HG03354 (cell line): Measurements from ENCODE around the gene NEUROG1.
"Not testable (repeated sequence)": the region's sequence is repeated elsewhere in the genome, so short reads cannot be mapped to it uniquely, and the experiment has no call there.

Source experiments
- ATAC-seq: cut with Tn5 transposase; IDR thresholded peaks from one replicate; pipeline ENCODE4 v1.9.1; 2021; ENCODE audit warnings: mild to moderate bottlenecking; ENCODE audit not compliant: unreplicated experiment, poor library complexity, severe bottlenecking

Gene NEUROG1

GRCh38 chr5:135502836-135503520 lies 32.8 kb downstream of the NEUROG1 start:
- ATAC-seq = no peak

DNA sequence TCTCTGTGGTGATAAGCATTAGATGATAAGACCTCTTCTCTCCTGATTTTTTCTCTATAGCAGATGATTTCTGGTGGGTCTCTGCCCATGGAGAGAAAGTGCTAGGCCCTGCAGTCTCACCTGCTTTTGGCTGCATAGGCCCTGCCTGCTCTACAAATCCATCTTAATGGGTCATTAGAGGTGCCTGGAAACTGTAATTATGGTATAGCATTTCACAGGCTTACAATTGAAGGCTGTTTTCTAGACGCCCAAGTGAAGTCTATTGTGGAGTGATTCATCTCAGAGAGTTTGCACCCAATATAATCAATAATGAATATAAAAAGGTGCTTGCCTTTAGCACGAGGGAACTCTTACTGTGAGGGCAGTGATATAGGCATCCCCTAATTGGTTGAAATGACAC lies 33.8 kb downstream of the NEUROG1 start:
- no peak for ATAC-seq

GRCh38 chr5:135498637-135498995 lies 37.1 kb downstream of the NEUROG1 start:
- ATAC-seq = no peak

- ATAC-seq = no peak
Observed at GRCh38 chr5:135497971-135498636, 37.7 kb downstream of the NEUROG1 start.

DNA sequence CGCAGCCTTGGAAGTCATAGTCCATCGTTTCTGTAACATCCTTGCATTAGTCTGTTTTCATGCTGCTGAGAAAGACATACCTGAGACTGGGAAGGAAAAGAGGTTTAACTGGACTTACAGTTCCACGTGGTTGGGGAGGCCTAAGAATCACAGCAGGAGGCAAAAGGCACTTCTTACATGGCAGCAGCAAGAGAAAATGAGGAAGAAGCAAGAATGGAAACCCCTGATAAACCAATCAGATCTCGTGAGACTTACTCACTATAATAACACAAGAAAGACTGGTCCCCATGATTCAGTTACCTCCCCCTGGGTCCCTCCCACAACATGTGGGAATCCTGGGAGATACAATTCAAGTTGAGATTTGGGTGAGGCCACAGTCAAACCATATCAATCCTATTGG lies 40.2 kb downstream of the NEUROG1 start:
- ATAC-seq = not testable (repeated sequence)

DNA sequence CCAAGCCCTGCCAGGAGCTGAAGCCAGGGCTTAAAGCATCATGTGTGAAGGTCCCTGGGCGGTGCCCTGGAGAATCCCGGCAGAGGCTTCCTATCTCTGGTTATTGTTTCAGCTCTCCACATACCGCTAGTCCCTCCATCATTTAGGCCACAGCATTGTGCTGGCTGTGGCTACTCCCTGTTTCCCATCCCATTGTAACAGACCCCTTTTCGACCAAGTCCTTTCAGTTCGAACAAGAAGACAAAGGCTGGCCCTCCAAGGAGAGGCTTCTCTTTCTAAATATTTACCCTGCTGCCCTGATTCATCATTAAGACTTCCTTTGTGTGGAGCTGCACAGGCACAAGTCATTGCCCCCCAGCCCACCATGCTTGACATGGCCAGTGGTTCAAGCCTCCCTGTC lies 41.6 kb downstream of the NEUROG1 start:
- ATAC-seq = no peak

DNA sequence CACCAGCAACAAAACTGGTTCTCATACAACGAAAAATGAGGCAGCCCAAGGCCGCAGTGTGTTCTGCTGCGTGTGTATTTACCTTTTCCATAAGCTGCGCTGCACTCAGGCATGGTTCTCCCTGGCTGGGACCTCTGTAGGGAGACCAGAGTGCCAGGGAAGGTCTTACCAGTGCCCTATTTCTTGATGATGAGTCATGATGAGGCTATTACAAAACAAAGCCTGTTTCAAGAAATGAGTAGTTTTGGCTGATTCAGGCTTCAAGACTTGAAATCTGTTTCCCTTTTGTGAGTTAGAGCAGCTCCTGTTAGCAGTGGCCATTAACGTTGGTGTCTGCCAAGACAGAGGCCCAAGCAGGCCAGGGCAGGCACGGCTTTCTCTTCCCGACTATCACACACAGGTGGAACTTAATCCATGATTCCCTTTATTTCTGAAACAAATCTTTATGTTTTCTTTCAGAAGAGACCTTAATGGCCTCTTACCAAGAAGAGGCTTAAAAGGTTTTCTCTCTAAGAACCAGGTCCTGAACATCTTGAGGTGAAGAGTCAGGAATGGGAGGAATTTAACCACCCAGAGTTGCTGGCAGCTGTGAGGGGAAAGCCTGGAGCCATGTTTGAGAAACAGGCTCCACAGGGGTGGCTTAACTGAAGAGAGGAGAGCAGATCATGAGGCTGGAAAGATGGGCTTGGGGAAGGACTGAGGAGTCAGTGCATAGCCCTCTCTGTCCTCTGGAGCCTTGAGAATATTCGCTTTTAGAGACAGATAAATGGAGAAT lies 42.2 kb downstream of the NEUROG1 start:
- no peak for ATAC-seq

- ATAC-seq = no peak
Observed at GRCh38 chr5:135492319-135492626, 43.5 kb downstream of the NEUROG1 start.

- no peak for ATAC-seq
Observed at GRCh38 chr5:135491552-135492318, 44.0 kb downstream of the NEUROG1 start.

DNA sequence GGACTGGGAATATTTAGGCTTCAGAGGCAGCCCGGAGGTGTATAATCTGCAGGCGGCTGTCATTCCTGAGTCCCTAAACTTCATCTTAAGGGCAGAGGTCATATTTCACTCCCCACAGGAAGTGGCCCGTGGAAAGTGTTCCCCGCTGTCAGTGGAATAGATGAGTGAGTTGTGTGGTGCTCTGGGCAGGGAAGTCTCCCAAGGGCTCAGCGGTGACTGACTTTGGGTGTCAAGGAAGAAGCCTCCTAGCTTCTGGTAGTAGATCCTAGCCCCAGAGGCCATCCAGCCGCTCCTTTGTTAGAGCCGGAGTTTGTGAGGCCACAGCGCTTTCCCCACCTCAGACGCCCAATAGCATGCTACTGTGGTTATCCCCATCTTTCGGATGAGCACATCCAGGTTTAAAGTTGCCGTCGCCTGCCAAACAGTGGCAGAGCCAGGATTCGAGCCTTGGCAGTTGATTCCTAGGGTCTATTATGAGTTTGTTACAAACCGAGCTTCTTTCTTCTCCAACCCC lies 44.7 kb downstream of the NEUROG1 start:
- ATAC-seq = no peak

GRCh38 chr5:135490245-135491037 lies 45.3 kb downstream of the NEUROG1 start:
- ATAC-seq = no peak

- ATAC-seq = no peak
Observed at GRCh38 chr5:135489466-135490244, 46.1 kb downstream of the NEUROG1 start.

DNA sequence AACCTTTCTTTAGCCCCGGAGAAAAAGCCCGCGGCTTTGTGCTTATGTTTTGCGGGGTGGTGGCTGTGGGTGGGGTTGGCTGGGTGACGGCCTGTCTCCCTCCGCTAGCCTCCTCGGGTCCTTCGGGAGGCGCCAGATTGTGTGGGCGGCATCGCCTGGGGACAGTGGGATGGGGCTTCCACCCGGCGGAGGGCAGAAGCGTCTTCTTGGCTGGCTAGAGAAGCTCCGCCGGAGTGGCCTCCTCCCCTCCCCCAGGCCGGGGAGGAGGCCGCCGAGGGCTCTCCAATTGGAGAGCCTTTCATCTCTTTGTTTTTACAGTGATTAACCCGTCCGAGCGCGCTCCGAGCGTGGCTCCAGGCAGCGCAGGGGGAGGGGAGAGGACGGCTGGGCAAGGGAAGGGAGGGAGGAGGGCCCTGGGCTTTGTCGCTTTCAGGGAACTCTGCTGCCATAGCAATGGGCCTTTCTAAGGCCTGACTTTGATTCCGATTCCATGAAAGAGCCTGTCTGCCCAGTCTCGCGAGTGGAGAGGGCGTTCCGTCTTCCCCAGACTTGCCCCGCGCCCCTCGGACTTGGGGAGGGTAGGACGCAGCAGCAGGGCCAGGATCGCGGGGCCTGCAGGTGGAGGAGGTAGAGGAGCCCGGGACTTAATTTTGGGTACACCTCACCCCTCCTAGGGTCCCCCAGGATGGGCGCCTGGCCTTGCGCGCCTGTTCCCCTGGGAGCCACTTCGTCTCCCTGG lies 46.9 kb downstream of the NEUROG1 start:
- no peak for ATAC-seq

DNA sequence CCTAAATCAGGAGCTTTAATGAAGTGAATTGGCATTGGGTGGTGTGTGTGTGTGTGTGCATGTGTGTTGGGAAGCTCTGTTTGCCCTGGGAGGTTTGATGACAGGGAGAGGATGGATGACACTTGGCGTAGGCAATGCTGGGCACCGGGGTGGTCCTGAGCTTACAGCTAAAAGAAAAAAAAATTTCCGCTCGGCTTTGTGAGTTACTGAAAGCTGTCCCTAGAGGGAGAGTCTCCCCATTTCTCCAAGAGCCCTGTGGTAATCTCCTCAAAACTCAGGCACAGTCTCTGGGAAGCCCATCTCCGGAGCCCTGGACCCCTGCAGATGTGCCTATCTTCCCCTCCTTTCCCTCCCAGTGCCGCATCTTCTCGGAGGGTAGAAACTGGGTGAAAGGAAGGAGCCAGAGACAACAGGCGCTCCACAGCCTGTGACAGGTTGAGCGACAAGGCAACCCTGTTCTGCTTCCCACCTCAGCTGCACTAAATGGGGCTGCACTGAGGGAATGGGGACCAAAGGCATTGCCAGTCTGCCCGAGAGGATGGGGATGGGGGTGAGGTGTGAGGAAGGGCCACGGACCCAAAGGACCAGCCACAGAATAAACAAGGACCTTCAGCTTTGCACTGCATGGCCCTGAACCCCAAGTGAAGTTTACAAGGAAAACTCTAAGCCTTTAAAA lies 47.8 kb downstream of the NEUROG1 start:
- ATAC-seq = no peak

- no peak for ATAC-seq
Observed at GRCh38 chr5:135487037-135487395, 48.7 kb downstream of the NEUROG1 start.

- ATAC-seq = no peak
Observed at GRCh38 chr5:135486131-135487036, 49.4 kb downstream of the NEUROG1 start.

DNA sequence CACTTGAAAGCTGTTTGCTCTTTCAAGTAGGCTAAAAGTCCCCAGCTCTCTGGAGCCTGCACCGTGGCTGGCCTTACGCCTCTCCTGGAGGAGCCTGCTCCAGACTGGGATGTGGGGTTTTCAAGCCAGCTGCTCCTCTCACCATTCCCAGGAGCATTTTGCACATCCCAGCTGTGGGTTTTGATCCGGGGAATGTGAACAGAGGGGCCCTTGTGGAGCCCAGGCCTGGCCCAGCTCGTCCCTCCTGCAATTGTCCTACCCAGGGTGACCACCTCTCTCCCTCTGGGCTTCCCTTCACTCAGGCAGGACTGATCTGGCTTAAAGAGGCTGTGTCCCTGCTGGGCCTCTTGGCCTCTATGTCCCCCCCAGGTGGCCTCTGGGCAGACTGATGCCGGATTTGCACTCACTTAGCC lies 51.1 kb downstream of the NEUROG1 start:
- no peak for ATAC-seq
